ENCODE data around the gene KLK11. TPM values are rescaled to one million over a fixed set of nuclear protein-coding genes. Genes with fewer than 3 reads are reported as not detected.

Gene KLK11
- total and polyA plus RNA-seq, 2 experiments from 2014 or later = not detected

GRCh38 chr19:50978772-50979390 lies 47.5 kb downstream of the KLK11 start:
- H3K27ac ChIP-seq = no peak overlapping the region
- peaks cover 9% of the 10 kb centered on the region for H3K27me3 ChIP-seq
- H3K36me3 ChIP-seq = no peaks in the 10 kb centered on the region
- no peaks in the 10 kb centered on the region for H3K9me3 ChIP-seq (ENCODE audit: low read depth)
- DNase-seq (ENCODE audit: low read depth in 1 of 2, low spot score in 1 of 2) = no peak
- no peak overlapping the region for H3K4me3 ChIP-seq
- H3K4me1 ChIP-seq (ENCODE audit: low read depth) = no peaks in the 10 kb centered on the region
- no peak for TF ChIP-seq CTCF (IDR thresholded peaks at IDR 0.05; ENCODE audit: low read depth, low read length)

- no peak for DNase-seq (ENCODE audit: low read depth in 1 of 2, low spot score in 1 of 2)
- H3K4me1 ChIP-seq (ENCODE audit: low read depth) = no peaks in the 10 kb centered on the region
- no peak overlapping the region for H3K4me3 ChIP-seq
- peaks cover 3% of the 10 kb centered on the region for H3K27me3 ChIP-seq
- no peak for TF ChIP-seq CTCF (IDR thresholded peaks at IDR 0.05; ENCODE audit: low read depth, low read length)
- no peak overlapping the region for H3K27ac ChIP-seq
- no peaks in the 10 kb centered on the region for H3K36me3 ChIP-seq
- H3K9me3 ChIP-seq (ENCODE audit: low read depth) = no peaks in the 10 kb centered on the region
These were observed 48.8 kb downstream of the KLK11 start for GRCh38 chr19:50977626-50978025.

- H3K9me3 ChIP-seq (ENCODE audit: low read depth) = no peaks in the 10 kb centered on the region
These were observed 50.6 kb downstream of the KLK11 start for GRCh38 chr19:50975766-50976165.

GRCh38 chr19:50974702-50975556 lies 51.5 kb downstream of the KLK11 start:
- no peak for DNase-seq (ENCODE audit: low read depth in 1 of 2, low spot score in 1 of 2)
- no peaks in the 10 kb centered on the region for H3K27me3 ChIP-seq
- H3K4me1 ChIP-seq (ENCODE audit: low read depth) = no peaks in the 10 kb centered on the region
- no peak overlapping the region for H3K27ac ChIP-seq
- no peak for TF ChIP-seq CTCF (IDR thresholded peaks at IDR 0.05; ENCODE audit: low read depth, low read length)
- H3K9me3 ChIP-seq (ENCODE audit: low read depth) = no peaks in the 10 kb centered on the region
- H3K4me3 ChIP-seq = no peak overlapping the region
- H3K36me3 ChIP-seq = no peaks in the 10 kb centered on the region

More at GRCh38 chr19:50975766-50976165, 50.6 kb downstream of the KLK11 start:
- TF ChIP-seq CTCF (IDR thresholded peaks at IDR 0.05; ENCODE audit: low read depth, low read length) = no peak
- no peaks in the 10 kb centered on the region for H3K4me1 ChIP-seq (ENCODE audit: low read depth)
- no peaks in the 10 kb centered on the region for H3K27me3 ChIP-seq
- H3K36me3 ChIP-seq = no peaks in the 10 kb centered on the region
- no peak overlapping the region for H3K27ac ChIP-seq
- no peak for DNase-seq (ENCODE audit: low read depth in 1 of 2, low spot score in 1 of 2)
- no peak overlapping the region for H3K4me3 ChIP-seq

- no peak overlapping the region for H3K4me3 ChIP-seq
- H3K27ac ChIP-seq = no peak overlapping the region
- no peaks in the 10 kb centered on the region for H3K4me1 ChIP-seq (ENCODE audit: low read depth)
- no peak for DNase-seq (ENCODE audit: low read depth in 1 of 2, low spot score in 1 of 2)
- no peak for TF ChIP-seq CTCF (IDR thresholded peaks at IDR 0.05; ENCODE audit: low read depth, low read length)
- no peaks in the 10 kb centered on the region for H3K27me3 ChIP-seq
- H3K36me3 ChIP-seq = no peaks in the 10 kb centered on the region
- no peaks in the 10 kb centered on the region for H3K9me3 ChIP-seq (ENCODE audit: low read depth)
These were observed 53.5 kb downstream of the KLK11 start for GRCh38 chr19:50972795-50973376.

Other genes starting within 250 kb of the KLK11 start
- not detected in 2 replicates for gene ACP4, start 236.2 kb downstream of the KLK11 start, total RNA-seq
- 0.23 and 0.64 TPM in 2 replicates for gene ACP4, start 236.2 kb downstream of the KLK11 start, polyA plus RNA-seq
- not detected in 2 replicates for gene KLK1, start 202.8 kb downstream of the KLK11 start, total RNA-seq
- gene KLK1, start 202.8 kb downstream of the KLK11 start, polyA plus RNA-seq = not detected in 2 replicates
- not detected in 2 replicates for gene KLK15, start 193.0 kb downstream of the KLK11 start, total RNA-seq
- not detected in 2 replicates for gene KLK15, start 193.0 kb downstream of the KLK11 start, polyA plus RNA-seq
- gene KLK3, start 171.7 kb downstream of the KLK11 start, total RNA-seq = not detected in 2 replicates
- gene KLK3, start 171.7 kb downstream of the KLK11 start, polyA plus RNA-seq = 1.00 TPM in 1 of 2 replicates, not detected in the other
- gene KLK2, start 153.2 kb downstream of the KLK11 start, total RNA-seq = not detected in 2 replicates
- gene KLK2, start 153.2 kb downstream of the KLK11 start, polyA plus RNA-seq = not detected in 2 replicates
- not detected in 2 replicates for gene KLK4, start 115.2 kb downstream of the KLK11 start, total RNA-seq
- gene KLK4, start 115.2 kb downstream of the KLK11 start, polyA plus RNA-seq = not detected in 2 replicates
- not detected in 2 replicates for gene KLK5, start 73.6 kb downstream of the KLK11 start, total RNA-seq
- not detected in 2 replicates for gene KLK5, start 73.6 kb downstream of the KLK11 start, polyA plus RNA-seq
- 0.30 and 0.99 TPM in 2 replicates for gene KLK6, start 57.0 kb downstream of the KLK11 start, total RNA-seq
- 0.67 and 2.5 TPM in 2 replicates for gene KLK6, start 57.0 kb downstream of the KLK11 start, polyA plus RNA-seq
- not detected in 2 replicates for gene KLK7, start 42.7 kb downstream of the KLK11 start, total RNA-seq
- 0.43 TPM in 1 of 2 replicates, not detected in the other for gene KLK7, start 42.7 kb downstream of the KLK11 start, polyA plus RNA-seq
- gene KLK8, start 25.0 kb downstream of the KLK11 start, total RNA-seq = not detected in 2 replicates
- not detected in 2 replicates for gene KLK8, start 25.0 kb downstream of the KLK11 start, polyA plus RNA-seq
- gene KLK10, start 6.9 kb downstream of the KLK11 start, total RNA-seq = 0.07 and 0.66 TPM in 2 replicates
- gene KLK10, start 6.9 kb downstream of the KLK11 start, polyA plus RNA-seq = not detected in 2 replicates
- not detected in 2 replicates for gene KLK12, start 8.4 kb upstream of the KLK11 start, total RNA-seq
- gene KLK12, start 8.4 kb upstream of the KLK11 start, polyA plus RNA-seq = not detected in 2 replicates
- 0.45 TPM in 1 of 2 replicates, not detected in the other for gene KLK13, start 38.5 kb upstream of the KLK11 start, total RNA-seq
- not detected in 2 replicates for gene KLK13, start 38.5 kb upstream of the KLK11 start, polyA plus RNA-seq
- 0.24 TPM in 1 of 2 replicates, not detected in the other for gene KLK14, start 56.3 kb upstream of the KLK11 start, total RNA-seq
- 0.75 TPM in 1 of 2 replicates, not detected in the other for gene KLK14, start 56.3 kb upstream of the KLK11 start, polyA plus RNA-seq
- gene CTU1, start 81.8 kb upstream of the KLK11 start, total RNA-seq = 13.5 and 13.8 TPM in 2 replicates
- 9.4 and 15.6 TPM in 2 replicates for gene CTU1, start 81.8 kb upstream of the KLK11 start, polyA plus RNA-seq
- not detected in 2 replicates for gene SIGLEC9, start 98.3 kb upstream of the KLK11 start, total RNA-seq
- not detected in 2 replicates for gene SIGLEC9, start 98.3 kb upstream of the KLK11 start, polyA plus RNA-seq
- not detected in 2 replicates for gene SIGLEC7, start 115.7 kb upstream of the KLK11 start, total RNA-seq
- gene SIGLEC7, start 115.7 kb upstream of the KLK11 start, polyA plus RNA-seq = not detected in 2 replicates
- gene CD33, start 198.5 kb upstream of the KLK11 start, total RNA-seq = not detected in 2 replicates
- not detected in 2 replicates for gene CD33, start 198.5 kb upstream of the KLK11 start, polyA plus RNA-seq
- gene SIGLECL1, start 224.5 kb upstream of the KLK11 start, total RNA-seq = not detected in 2 replicates
- not detected in 2 replicates for gene SIGLECL1, start 224.5 kb upstream of the KLK11 start, polyA plus RNA-seq

Measured in cardiac muscle cell (in vitro differentiated cells and primary cell).